RWPE1 (cell line): ENCODE measurements around the gene PSMA7.

Experiments used
- CTCF ChIA-PET: fragments of 350-600 bp; sonication (Branson Sonifier 250); formaldehyde crosslinking; extraction: SDS; loops from one replicate; lab custom pipeline; 2021; lab: Yijun Ruan, JAX
- POLR2A ChIA-PET: fragments of 400-600 bp; formaldehyde crosslinking; extraction: SDS; loops from one replicate; lab custom pipeline; 2020; ENCODE audit warnings: antibody characterized with exemption; ENCODE audit not compliant: low non-redundant PET; lab: Yijun Ruan, JAX
- DNase-seq: peaks from one replicate; pipeline ENCODE4 v3.0.0; 2012; ENCODE audit warnings: low spot score
- H3K27ac ChIP-seq: fragments of 450-650 bp; 2 replicates; pipeline ENCODE4 v1.5.1; 2017
- TF ChIP-seq, protein P1 (sequence below): fragments of 450-650 bp; conservative IDR thresholded peaks from 2 replicates; pipeline ENCODE4 v1.5.1; 2017; ENCODE audit warnings: low read depth, mild to moderate bottlenecking

PSMA7 gene

GRCh38 chr20:62158088-62158400 is 14.8 kb upstream of the PSMA7 start:
- H3K27ac ChIP-seq = peak overlapping the region; percentile 89
- DNase-seq = no peak
- ChIA-PET POLR2A (no interaction called here), CTCF (no interaction called here)
- TF ChIP-seq, protein P1, sequence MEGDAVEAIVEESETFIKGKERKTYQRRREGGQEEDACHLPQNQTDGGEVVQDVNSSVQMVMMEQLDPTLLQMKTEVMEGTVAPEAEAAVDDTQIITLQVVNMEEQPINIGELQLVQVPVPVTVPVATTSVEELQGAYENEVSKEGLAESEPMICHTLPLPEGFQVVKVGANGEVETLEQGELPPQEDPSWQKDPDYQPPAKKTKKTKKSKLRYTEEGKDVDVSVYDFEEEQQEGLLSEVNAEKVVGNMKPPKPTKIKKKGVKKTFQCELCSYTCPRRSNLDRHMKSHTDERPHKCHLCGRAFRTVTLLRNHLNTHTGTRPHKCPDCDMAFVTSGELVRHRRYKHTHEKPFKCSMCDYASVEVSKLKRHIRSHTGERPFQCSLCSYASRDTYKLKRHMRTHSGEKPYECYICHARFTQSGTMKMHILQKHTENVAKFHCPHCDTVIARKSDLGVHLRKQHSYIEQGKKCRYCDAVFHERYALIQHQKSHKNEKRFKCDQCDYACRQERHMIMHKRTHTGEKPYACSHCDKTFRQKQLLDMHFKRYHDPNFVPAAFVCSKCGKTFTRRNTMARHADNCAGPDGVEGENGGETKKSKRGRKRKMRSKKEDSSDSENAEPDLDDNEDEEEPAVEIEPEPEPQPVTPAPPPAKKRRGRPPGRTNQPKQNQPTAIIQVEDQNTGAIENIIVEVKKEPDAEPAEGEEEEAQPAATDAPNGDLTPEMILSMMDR = no peak

- CTCF ChIA-PET = interaction anchor here (1.5 kb wide), 1 partner anchor 16 kb away, joined by 4 read pairs; no protein-coding TSS in a partner anchor
- DNase-seq = no peak
- TF ChIP-seq, protein P1 = no peak
- POLR2A ChIA-PET = no interaction called here
- H3K27ac ChIP-seq = peak overlapping the region; percentile 89
These were observed 14.3 kb upstream of the PSMA7 start for GRCh38 chr20:62157387-62158087.

DNA sequence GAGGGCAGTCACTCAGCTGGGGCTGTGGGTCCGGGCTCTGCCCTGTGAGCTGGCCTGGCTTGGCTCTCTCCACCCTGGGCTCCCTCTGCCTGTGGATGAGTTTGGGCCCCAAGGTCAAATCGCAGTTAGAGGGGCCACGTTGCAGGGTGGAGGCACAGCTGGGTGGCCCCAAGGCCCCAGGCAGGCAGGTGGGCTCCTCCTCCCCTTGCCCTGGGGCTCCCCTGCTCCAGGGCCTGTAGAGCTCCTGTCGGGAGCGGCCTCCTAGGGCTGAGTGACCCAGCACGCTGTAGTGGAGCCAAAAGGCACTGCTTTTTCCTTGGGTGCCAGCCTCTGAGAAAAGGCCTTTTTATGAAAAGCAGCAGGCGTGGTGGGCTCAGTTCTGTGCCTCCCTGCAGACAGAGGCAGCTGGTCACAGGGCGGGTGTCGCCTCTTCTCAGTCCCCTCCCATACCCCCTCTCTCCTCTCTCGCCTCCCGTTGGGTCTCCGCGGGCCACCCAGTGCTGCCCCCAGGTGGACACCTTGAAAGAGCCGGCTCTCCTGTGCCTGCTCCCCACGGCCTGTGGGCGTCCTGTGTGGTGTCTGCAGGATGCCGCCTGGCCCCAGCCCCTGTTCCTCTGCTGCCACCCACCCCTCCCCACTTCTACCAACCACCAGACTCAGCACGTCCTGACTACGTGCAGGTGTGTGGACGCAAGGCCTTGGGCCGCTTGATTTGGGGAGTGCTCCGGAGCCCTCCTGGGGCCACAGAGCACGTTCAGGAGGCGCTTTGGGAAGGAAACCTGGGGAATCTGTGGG is 13.6 kb upstream of the PSMA7 start:
- peak overlapping the region; percentile 89 for H3K27ac ChIP-seq
- DNase-seq = no peak
- POLR2A ChIA-PET = no interaction called here
- CTCF ChIA-PET = interaction anchor here (0.7 to 1.5 kb wide), 3 partner anchors 9 to 15 kb away, joined by 3 to 5 read pairs (median 4); no protein-coding TSS in a partner anchor
- TF ChIP-seq, protein P1 = peak; percentile 85

DNA sequence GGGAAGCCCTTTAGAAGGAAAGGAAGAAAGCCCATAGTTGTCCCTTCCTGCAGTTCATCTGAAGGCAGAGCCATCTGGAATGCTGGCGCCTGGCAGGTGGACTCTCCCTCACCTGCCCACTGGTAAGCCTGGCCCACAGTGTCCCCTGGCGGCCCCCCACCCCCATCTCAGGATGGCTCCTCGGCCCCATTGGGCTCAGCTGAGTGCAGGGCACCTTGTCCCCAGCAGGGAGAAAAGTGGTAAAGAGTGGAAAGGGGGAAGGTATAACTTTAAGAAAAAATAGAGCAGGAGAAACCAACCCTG is 13.0 kb upstream of the PSMA7 start:
- TF ChIP-seq, protein P1 = no peak
- CTCF ChIA-PET = interaction anchor here (0.7 to 1.5 kb wide), 3 partner anchors 9 to 15 kb away, joined by 3 to 5 read pairs (median 4); no protein-coding TSS in a partner anchor
- DNase-seq = no peak
- H3K27ac ChIP-seq = peak overlapping the region; percentile 89
- POLR2A ChIA-PET = no interaction called here

- ChIA-PET CTCF (interaction anchor here (0.6 to 1.5 kb wide), 3 partner anchors 8 to 15 kb away, joined by 3 to 5 read pairs (median 4); no protein-coding TSS in a partner anchor), POLR2A (no interaction called here)
- H3K27ac ChIP-seq = peak overlapping the region; percentile 89
- peak; percentile 91 for DNase-seq
- TF ChIP-seq, protein P1 = no peak
These were observed 12.4 kb upstream of the PSMA7 start for GRCh38 chr20:62155428-62156253.
